ENCODE data around the gene PAQR4. TPM values are rescaled to one million over a fixed set of nuclear protein-coding genes. Genes with fewer than 3 reads are reported as not detected.

Gene PAQR4
- total RNA-seq, result 3.6 and 11.2 TPM in 2 replicates

DNA sequence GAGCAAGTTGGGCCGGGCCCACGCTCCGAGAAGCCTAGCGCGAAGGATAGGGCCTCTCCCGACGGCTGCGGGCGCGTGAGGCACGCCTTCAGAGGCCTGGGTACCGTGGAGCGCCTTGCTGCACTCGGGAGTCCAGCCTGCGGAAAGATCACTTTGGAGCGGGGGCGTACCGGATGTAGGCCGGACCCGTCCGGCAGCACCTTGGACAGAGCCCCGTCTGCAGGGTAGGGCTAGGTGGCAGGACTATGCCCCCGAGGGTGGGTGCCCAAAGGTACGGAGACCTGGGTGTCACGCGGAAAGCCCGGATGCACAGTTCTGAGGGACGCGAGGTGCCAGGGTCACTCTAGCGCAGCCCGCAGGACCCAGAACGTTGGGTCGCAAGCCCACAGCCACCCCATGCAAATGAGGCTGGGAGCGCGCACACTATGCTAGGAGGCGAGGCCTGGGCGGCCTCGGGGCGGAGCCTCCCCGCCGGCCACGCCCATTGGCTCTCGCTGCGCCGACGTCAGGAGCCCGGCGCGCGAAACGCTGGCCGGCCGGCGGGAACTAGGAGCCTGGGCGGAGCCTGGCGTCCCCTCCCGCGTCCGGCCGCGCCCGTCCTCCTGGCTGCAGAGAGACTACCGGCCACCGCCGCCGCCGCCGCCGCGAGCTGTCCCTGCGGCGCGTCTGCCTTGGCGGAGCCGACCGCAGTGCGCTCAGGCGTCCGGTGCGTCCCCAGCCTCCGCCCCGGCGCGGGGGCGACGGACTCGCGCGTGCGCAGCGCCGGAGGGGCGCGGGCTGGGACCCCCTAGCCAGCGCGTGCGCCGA is at the start of gene PAQR4:
Gene PAQR4, plus strand, starts transcription at position 611 of the 807 bp plus-strand sequence. CDS start 327 bp downstream, outside the sequence.

GRCh38 chr16:2963723-2964474 is 5.2 kb upstream of the PAQR4 start, which contains the start of gene KREMEN2:
Gene KREMEN2 (plus strand): TSS chr16:2964275. CDS start chr16:2964521, 246 bp downstream.

DNA sequence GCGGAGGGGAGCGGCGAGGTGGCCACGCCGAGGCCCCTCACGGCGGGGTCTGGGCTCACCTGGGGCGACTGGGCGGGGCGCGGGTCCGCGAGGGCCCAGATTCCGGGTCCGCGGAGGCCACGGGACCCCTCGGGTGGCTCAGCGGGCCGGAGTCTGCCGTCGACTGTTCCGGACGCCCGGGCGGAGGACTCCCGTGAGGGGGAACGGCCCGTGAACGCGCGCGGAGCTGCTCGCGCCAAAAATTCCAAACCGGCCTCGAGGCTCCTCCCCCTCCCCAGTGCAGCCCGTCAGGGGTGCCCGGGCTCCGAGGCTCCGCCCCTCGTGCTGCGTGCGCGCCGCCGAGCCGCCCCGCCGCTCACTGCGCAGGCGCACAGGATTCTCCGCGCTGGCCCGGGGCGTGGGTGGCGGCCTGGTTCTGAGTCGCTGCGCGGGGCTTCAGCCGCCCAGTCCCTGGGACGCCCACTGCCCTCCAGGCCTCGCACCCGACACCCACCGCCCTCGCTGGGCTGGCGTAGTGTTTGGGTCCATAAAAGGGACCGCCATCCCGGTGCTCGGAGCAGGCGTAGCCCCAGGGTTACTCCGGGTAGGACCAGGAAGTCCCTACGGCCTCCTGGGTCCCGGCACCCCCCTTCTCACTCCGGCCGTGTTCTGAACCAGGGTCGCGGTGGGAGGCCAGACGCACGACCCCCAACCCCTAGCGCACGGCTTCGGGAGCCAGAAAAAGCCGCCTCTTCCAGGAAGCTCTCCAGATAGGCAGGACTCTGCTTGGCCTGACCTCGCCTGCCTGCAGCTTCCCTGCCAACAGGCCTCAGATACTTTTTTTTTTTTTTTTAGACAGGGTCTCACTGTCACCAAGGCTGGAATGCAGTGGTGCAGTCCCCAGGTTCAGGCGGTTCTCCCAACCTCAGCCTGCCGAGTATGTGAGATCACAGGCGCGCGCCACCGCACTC is 11.4 kb downstream of the PAQR4 start, which contains the start of gene PKMYT1:
Gene PKMYT1, minus strand, starts transcription at position 220 of the 950 bp plus-strand sequence. CDS start 789 bp downstream, outside the sequence.

DNA sequence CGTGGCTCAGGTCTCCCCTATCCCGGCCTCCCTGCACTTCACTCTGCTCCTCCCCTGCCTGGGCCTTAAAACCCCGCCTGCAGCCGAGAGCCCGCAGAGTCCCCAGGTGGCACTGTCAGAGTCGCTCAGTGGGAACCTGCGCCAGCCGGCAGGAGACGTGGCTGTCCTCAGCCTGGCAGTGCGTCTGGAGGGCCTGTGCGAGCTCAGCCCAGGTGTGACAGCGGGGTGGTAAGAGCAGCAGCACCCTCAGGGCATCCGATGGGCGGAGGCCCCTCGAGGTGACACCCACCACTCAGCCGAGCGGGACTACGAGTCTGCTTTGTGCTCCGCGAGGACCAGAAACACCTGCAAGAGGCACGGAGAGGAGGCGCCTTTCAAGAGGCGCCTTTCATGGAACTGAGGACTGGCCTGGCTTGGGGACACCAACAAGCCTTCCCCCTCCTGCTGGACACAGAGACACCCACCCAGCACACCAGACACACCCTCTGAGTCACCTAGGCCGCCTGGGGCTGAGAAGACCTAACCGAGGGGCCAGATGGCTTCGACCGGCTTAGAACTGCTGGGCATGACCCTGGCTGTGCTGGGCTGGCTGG is 43.8 kb downstream of the PAQR4 start, which contains the start of gene CLDN9:
Gene CLDN9, plus strand, starts transcription at position 96 of the 593 bp plus-strand sequence. Its CDS starts 440 bp downstream, at position 536.

DNA sequence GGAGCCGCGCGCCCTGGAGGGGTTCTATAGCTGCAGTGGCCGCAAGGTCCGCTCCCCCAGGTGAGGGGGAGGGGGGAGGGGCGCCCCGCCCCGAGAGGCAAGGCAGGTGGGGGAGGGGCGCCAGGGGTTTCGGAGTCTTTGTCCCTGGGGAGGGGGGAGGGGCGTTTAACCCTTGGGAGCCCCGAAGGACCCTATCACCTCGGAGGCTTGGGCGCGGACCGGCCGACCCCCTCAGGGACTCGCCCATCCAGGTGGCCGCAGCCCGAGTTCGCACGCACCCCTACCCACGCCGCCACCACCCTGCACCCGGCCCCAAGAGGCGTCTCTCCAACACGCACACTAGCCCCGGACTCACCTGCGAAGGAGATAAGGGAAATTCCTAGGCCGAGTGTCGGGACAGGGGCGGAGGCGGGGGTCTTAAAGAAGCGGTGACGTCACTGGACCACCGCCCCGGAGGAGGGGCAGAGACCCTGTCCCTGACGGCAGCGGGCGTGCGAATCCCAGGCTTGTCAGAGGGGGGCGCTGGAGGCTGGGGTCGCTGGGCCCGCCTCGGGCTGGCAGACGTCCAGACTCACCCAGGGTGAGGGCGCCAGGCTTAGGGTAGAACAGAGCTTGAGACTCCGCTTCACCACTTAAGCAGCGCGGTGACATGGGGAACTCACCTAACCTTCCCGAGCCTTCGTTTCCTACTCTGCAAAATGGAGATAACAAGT is 48.8 kb downstream of the PAQR4 start, which contains the start of gene CLDN6:
Gene CLDN6, minus strand, starts transcription at position 390 of the 713 bp plus-strand sequence. CDS start 2,162 bp downstream, outside the sequence.

DNA sequence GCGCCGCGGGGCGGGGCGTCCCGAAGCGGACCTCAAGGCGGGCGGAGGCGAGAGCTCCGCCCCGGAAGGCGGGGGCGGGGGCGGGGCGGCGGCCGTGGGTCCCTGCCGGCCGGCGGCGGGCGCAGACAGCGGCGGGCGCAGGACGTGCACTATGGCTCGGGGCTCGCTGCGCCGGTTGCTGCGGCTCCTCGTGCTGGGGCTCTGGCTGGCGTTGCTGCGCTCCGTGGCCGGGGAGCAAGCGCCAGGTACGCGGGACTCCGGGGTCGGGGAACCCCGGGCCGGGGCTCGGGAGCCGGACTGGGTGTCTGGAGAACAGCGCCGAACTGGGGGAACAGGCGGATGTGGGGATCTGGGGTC is 51.1 kb downstream of the PAQR4 start, which contains the start of gene TNFRSF12A:
Gene TNFRSF12A, plus strand, starts transcription at position 122 of the 357 bp plus-strand sequence. Its CDS starts 30 bp downstream, at position 152.

Other genes with a start within 250 kb of the PAQR4 start
- gene PRSS27, start 249.1 kb upstream of the PAQR4 start, total RNA-seq, result 0.66 and 0.75 TPM in 2 replicates
- gene SRRM2, start 216.7 kb upstream of the PAQR4 start, total RNA-seq, result 48.1 and 55.3 TPM in 2 replicates
- gene ELOB, start 192.1 kb upstream of the PAQR4 start, total RNA-seq, result 377 and 396 TPM in 2 replicates
- not detected in 2 replicates for gene PRSS33, start 181.8 kb upstream of the PAQR4 start, total RNA-seq
- not detected in 2 replicates for gene PRSS41, start 170.9 kb upstream of the PAQR4 start, total RNA-seq
- 1.6 and 3.4 TPM in 2 replicates for gene PRSS21, start 152.1 kb upstream of the PAQR4 start, total RNA-seq
- 0.55 and 0.87 TPM in 2 replicates for gene ZG16B, start 139.0 kb upstream of the PAQR4 start, total RNA-seq
- 0.12 and 1.5 TPM in 2 replicates for gene PRSS22, start 111.2 kb upstream of the PAQR4 start, total RNA-seq
- 65.2 and 78.6 TPM in 2 replicates for gene FLYWCH2, start 86.1 kb upstream of the PAQR4 start, total RNA-seq
- 50.8 and 70.2 TPM in 2 replicates for gene FLYWCH1, start 57.4 kb upstream of the PAQR4 start, total RNA-seq
- gene KREMEN2, start 5.1 kb upstream of the PAQR4 start, total RNA-seq, result 0.11 TPM in 1 of 2 replicates, not detected in the other
- gene PKMYT1, start 11.1 kb downstream of the PAQR4 start, total RNA-seq, result 3.5 and 16.8 TPM in 2 replicates
- gene CLDN9, start 43.6 kb downstream of the PAQR4 start, total RNA-seq, result not detected in 2 replicates
- not detected in 2 replicates for gene CLDN6, start 48.8 kb downstream of the PAQR4 start, total RNA-seq
- 269 and 359 TPM in 2 replicates for gene TNFRSF12A, start 51.0 kb downstream of the PAQR4 start, total RNA-seq
- gene HCFC1R1, start 54.6 kb downstream of the PAQR4 start, total RNA-seq, result 4.6 and 17.7 TPM in 2 replicates
- 31.4 and 32.7 TPM in 2 replicates for gene THOC6, start 54.7 kb downstream of the PAQR4 start, total RNA-seq
- under 0.01 and 0.25 TPM in 2 replicates for gene BICDL2, start 67.6 kb downstream of the PAQR4 start, total RNA-seq
- gene MMP25, start 77.2 kb downstream of the PAQR4 start, total RNA-seq, result under 0.01 and 0.11 TPM in 2 replicates
- gene IL32, start 96.3 kb downstream of the PAQR4 start, total RNA-seq, result 1.9 and 8.6 TPM in 2 replicates
- gene ZSCAN10, start 129.9 kb downstream of the PAQR4 start, total RNA-seq, result not detected in 2 replicates
- 20.5 and 24.1 TPM in 2 replicates for gene ZNF205, start 143.2 kb downstream of the PAQR4 start, total RNA-seq
- 7.4 and 9.5 TPM in 2 replicates for gene ZNF213, start 165.7 kb downstream of the PAQR4 start, total RNA-seq
- not detected in 2 replicates for gene OR1F1, start 218.9 kb downstream of the PAQR4 start, total RNA-seq

Data from uterine smooth muscle cell (primary cell).